ENCODE data around the gene ARHGAP22.

DNA sequence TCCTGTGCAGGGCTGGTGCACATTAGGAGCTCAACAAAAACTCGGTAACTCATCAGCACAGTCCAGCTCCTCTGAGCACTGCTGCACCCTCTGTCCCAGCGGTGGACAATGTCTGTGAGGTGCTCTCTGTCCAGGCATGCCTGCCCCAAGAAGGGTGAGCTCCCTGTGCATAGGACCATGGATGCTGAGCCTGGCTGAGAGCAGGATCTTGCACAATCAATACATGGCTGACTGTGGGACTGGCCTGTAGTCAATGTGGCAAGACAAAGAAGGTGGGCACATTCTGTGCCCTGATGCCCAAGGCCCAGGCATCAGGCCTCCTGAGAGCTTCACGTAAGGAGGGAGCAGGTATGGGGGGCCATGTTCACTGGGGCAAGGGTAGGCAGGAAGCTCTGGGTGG lies 17.1 kb downstream of the ARHGAP22 start:
- TF ChIP-seq, protein P1, sequence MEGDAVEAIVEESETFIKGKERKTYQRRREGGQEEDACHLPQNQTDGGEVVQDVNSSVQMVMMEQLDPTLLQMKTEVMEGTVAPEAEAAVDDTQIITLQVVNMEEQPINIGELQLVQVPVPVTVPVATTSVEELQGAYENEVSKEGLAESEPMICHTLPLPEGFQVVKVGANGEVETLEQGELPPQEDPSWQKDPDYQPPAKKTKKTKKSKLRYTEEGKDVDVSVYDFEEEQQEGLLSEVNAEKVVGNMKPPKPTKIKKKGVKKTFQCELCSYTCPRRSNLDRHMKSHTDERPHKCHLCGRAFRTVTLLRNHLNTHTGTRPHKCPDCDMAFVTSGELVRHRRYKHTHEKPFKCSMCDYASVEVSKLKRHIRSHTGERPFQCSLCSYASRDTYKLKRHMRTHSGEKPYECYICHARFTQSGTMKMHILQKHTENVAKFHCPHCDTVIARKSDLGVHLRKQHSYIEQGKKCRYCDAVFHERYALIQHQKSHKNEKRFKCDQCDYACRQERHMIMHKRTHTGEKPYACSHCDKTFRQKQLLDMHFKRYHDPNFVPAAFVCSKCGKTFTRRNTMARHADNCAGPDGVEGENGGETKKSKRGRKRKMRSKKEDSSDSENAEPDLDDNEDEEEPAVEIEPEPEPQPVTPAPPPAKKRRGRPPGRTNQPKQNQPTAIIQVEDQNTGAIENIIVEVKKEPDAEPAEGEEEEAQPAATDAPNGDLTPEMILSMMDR (IDR thresholded peaks at IDR 0.05) = no peak
- TF ChIP-seq POLR2A (IDR thresholded peaks at IDR 0.05) (no peak), POLR2AphosphoS5 (IDR thresholded peaks at IDR 0.05) (no peak)
